GM21529 (cell line): ENCODE measurements around the gene PIK3CD.
"Not testable (repeated sequence)": the region's sequence is repeated elsewhere in the genome, so short reads cannot be mapped to it uniquely, and the experiment has no call there.

Source experiments
- ATAC-seq: cut with Tn5 transposase; IDR thresholded peaks from one replicate; pipeline ENCODE4 v1.9.1; 2021; ENCODE audit not compliant: unreplicated experiment

The PIK3CD gene

DNA sequence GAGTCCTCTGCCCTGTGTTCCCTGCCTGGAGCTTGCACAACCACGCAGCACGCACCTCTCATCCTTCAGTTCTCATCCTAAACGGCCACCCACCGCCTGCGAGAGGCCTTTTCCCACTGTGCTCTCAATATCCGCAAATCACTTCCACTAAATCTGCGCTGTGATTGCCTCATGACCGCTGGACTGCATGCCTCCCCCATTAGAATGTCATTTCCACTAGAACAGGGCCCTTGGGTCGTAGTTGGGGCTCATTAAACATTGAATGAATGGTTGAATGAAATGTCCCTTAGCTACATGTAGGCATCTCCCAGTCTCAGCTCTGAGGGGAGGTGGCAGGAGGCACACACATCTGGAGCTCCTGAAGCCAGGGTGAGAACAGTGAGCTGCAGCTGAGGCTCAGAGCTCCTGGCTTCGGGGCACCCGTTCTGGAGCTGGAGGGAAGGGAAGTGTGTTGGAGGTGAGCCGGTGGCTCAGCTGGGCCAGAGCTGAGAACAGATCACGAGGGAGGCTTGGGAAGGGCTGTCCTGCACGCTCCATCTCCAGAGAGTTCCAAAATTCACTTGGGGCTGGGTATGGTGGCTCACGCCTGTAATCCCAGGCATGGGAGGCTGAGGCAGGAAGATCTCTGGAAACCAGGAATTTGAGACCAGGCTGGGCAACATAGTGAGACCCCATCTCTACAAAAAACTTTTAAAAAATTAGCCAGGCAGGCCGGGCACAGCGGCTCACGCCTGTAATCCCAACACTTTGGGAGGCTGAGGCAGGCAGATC is 32.4 kb upstream of the PIK3CD start:
- ATAC-seq, result no peak

DNA sequence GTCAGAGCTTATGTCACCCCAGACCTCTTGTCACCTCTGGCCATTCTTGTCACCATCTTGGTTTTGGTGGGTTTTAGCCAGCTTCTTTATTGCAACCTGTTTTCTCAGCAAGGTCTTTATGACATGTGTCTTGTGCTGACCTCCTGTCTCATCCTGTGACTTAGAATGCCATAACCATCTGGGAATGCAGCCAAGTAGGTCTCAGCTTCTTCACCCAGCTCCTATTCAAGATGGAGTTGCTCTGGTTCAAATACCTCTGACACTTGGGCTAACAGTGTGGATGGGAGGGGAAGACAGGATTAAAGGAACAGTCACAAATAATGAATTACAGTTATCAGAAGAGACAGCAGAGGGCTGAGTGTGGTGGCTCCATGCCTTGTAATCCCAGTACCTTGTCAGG is 30.5 kb upstream of the PIK3CD start:
- no peak for ATAC-seq

DNA sequence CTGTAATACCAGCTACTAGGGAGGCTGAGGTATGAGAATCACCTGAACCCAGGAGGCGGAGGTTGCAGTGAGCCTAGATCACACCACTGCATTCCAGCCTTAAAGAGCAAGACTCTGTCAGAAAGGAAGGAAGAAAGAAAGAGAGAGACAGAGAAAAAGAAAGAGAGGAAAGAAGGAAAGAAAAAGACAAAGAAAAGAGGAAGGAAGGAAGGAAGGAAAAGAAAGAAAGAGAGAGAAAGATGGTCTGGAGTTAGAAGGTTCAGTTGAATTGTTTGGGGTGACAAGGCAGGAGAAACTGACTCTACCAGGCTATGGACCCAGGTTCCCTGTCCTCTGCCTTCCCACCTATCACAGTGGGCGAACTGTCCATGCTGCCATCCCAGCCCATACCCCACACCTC is 27.4 kb upstream of the PIK3CD start:
- no peak for ATAC-seq

DNA sequence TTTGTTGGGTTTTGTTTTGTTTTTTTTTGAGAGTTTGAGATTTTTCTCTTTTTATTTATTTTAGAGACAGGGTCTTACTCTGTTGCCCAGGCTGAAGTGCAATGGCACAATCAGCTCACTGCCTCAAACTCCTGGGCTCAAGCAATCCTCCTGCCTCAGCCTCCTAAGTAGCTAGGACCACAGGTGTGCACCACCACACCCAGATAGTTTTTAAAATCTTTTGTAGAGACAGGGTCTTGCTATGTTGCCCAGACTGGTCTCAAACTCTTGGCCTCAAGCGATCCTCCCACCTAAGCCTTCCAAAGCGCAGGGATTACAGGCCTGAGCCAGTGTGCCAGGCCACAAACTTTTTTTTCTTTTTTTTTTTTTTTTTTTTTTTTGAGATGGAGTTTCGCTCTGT is 26.5 kb upstream of the PIK3CD start:
- not testable (repeated sequence) for ATAC-seq

DNA sequence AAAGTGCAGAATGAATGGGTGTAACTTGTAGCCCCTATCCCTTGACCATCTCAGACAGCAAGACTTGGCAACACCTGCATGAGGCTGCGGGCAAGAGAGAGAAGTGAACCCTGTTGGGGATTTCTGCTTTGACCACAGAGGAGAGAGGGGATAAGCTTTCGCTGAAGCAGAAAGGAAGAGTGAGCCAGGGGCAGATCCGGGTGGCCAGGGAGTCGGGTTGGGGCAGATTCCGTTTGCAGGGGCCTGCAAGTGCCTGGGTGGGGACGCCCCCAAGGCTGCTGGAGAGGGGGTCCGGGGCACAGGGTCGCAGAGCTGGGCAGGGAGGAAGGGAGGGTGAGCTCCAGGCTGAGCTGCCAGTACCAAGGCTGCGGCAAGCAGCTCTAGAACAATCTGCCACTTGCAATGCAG is 25.3 kb upstream of the PIK3CD start:
- ATAC-seq, result peak; percentile 42

DNA sequence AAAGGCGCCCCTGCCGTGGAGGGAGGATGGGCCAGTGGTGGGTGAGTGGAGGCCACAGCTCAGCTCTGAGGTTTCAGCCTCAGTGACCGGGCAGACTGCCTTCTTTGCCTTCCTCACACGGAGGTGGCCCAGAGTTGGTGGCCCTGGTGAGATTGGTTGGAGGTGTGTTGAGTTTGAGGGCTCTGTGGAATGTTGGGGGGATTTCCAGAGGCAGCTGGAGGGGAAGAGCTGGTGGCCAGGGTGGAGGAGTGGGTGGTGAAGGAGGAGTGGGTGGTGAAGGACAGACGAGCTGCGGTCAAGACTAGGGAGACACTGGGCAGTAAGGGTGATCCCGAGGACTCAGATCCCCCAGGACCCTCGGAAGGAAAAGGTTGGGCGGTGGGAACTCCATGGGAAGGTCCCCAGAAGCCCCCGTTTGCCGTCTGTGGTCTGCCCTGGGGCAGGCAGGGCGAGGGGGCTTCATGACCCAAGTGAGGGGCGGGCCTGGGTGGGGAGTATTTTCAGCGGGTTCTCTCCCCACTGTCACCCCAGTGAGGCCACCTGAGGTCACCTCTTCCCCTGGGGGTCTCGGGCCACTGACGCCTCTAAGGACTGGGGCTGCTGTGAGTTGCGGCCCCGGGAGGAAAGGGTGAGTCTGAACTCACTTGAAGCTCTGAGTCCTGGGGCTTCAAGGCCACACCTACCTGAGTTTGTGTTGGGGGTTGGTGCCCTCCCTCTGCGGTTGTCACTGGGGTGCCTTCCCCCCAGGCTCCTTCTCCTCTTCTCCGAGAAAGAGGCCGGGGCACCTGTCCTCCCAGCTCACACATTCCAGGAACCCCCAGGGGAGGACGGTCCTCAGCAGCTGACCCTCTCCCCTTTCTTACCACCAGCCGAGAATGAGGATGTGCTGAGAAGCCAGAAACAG is 22.7 kb upstream of the PIK3CD start:
- ATAC-seq, result no peak

DNA sequence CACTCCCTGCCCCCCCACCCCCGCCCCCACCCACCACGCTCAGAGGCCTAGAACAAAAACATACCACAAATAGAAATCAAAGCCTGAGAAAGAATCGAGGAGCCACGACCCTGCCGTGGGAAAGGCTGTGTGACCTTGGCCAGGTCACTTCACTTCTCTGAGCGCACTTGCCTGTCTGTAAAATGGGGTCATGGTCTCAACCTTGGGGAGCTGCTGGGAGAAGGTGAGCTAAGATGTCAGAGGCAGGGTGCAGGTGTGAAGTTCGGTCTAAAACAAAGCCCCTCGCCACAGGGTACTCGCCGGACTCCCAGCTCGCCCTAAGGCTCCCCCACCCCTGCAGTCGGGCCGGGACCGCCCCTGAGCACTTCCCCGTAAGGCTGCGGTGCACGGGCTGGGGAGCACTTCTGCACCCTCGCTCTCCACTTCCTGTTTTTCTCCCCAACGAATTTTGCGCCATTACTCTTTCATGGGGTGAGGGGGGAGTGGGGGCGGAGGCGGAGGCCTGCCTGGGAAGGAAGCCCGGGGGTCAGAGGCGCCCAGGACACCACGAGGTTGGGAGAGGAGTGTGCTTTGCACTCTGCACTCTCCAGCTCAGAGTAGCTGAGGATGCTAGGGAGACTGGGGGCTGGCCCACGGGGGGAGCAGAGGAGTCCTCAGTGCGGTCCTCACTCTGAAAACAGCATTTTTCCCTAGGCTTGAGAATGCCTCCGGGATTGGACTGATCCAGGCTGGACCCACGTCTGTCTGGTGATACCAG is 21.9 kb upstream of the PIK3CD start:
- ATAC-seq, result no peak

DNA sequence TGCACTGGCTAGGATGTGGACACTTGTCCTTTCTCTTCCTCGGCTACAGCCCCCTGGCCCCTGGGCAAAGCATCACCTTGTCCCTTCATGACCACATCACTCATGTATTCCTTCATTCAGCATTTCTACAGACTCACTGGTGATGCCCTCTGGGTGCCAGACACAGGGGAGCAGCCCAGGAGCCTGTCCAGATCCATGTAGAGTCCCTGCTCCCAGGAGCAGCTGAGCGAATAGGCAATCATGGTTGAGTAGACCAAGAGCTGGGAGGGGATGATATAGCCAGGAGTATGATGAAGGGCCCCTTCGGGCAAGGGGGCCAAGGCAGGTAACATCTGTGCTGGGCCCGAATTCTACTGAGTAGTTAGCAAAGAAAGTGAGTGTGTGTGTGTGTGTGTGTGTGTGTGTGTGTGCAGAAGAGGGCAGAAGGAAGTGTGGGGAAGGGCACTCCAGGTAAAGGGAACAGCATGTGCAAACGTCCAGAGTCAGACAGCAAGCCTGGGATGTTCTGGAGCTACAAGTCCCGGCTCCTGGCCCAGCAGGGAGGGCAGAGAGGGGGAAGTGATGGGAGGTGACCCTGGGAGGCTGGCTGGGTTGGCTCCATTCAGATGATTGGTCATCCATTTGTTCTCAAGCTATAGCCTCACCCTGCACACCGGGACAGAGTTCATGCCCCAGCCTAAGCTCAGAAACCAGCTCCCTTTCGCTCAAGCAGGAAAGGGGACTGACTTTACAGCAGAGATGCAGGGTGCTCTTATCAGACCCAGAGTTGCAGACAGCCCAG is 21.0 kb upstream of the PIK3CD start:
- ATAC-seq, result no peak

DNA sequence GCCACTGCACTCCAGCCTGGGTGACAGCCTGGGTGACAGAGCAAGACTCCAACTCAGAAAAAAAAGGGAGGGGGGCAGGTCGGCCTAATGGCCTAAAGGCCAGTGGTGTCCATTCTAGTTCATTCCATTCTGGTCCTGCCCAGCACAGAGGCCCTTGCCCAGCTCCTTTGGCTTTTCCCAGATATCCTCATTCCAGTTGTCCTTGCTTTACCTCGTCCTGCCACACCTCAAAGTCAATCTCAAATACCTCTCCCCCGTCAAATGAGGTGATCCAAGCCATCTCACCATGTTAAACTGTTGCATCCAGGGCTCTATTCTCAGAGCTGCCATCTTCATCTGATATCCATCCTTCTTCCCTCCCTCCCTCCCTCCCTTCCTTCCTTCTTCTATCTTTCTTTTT is 19.9 kb upstream of the PIK3CD start:
- ATAC-seq, result no peak

DNA sequence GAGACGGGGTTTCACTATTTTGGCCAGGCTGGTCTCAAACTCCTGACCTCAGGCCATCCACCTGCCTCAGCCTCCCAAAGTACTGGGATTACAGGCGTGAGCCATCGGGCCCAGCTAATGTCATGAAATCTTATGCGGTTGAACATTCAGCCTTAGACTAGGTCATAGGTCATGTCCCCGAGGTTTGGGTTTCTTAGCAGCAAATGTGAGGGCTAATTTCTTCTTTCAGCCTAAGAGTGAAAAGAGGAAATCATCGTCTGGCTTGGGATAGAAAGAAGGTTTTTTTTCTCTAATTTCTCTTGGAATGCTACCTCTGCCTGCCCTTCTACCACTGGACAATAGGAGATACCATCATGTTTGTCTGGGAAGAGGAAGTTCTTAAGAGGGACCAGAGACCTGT is 18.0 kb upstream of the PIK3CD start:
- no peak for ATAC-seq

DNA sequence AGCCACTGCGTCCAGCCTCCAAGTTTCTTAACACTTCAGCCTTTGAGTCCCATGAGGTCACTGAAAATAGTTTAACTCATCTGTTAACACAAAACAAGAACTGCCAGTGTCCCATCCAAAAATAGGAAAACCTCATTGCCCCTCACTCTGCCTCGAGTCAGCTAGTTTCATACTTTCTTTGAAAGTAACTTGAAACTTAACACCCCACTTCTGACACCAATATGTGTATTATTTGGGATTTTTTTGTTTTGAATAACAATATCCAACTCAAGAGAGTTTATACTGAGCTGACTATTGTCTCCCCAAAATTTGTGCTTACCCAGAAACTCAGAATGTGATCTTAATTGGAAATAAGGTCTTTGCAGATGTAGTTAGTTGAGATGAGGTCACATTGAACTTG is 16.9 kb upstream of the PIK3CD start:
- ATAC-seq, result no peak

DNA sequence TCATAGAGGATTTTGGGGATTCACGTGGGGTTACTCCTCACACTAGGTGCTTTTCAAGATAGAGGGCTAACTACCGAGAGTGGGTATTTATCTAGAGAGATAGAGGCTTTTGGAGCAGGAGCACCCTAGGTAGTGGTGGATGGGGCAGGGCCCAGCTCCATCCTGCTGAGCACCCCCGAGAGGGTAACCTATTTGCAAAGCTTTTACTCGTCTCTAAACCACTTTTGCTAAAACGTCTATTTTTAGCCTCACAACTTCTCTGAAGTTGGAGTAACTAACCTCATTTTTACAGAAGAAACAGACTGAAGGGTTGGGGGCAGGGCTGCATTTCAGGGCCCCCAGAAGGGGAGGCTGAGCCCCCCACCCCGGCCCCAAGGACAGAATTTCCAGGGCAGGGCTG is 12.3 kb upstream of the PIK3CD start:
- no peak for ATAC-seq

DNA sequence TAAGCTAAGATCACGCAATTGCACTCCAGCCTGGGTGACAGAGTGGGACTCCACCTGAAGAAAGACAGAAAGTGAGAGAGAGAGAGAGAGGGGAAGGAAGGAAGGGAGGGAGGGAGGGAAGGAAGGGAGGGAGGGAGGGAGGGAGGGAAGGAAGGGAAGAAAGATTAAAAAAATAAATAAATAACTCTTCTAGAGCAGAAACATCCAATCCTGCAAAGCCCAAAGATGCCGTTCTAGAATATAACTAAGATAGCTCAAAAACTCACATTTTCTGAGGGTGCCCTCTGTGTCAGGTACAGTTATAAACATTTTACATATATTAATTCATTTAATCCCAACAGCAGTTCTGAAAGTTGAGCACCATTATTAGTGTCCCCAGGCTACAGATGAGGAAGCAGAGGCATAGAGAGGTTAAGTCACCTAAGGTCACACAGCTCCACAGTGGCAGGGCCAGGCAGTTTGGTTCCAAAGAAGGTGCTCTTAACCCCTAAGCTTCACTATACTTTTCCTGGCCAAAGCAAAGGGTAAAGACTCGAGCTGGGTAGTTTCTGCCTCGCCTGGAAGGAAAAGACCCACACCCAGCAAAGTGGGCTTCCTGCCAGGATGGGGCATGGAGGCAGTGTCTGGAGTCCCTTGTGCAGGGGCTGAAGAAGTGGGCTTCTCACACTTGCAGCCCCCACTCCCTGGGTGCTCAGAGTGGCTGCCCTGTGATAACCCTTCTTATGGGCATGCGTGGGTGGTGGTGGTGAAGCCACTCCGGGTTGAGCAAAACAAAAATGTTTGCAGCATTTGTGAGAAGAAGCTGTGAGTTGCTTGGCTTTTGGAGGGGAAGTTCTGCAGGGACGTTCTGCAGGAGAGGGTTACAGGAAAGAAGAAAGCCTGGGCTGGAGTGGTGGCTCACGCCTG is 7.9 kb upstream of the PIK3CD start:
- no peak for ATAC-seq

DNA sequence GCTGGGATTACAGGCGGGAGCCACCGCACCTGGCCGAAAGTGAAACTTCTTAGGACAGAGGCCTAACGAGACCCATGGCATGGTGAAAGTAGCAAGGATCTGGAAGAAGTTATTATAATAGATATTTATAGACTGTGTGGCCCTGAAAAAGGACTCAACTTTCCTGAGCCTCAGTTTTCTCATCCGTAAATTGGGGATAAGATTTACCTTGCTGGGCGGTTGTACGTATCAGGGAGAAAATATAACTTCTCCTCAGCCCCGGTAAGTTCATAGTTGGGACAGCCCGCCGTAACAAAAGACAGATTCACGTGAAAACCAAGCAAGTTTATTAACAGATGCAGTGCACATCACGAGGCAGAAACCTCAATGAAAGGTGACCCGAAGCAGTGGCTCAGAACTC is 5.5 kb upstream of the PIK3CD start:
- no peak for ATAC-seq

DNA sequence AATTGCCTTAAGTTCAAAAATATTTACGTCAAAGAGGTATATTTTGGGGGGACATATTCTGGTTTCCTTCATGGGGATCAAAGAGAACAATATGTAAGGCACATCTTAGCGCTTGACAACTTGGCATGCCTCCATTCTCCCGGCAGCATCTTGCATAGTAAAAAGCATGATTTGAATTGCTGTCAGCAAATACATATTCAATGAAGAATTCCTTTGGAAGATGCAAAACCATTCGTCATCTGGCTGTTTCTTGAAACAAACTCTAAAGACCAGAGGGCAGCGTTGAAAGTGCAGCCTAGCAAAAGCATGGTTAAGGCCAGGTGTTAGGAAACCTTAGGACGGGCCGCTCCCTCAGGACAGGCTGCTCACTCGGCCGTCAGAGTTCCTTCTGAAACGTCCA is 3.4 kb upstream of the PIK3CD start:
- ATAC-seq, result no peak

DNA sequence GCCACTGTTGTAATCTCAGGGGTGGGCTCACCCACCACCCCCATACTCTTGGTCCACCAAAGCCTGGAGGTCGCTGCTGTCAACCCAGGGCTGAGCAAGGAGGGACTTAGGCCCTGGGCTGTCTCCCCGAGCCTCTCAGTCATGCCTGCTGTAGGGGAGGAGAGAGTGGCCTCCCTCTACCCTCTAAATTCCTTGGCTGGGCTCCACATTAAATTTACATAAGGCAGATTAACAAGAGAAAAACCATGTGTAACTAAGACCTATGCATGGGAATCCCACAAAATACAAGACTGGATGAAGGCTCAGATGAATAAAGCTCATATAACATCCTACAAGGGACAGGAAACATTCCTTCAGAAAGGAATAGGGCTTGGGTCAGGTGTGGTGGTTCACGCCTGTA is 1.8 kb upstream of the PIK3CD start:
- no peak for ATAC-seq

DNA sequence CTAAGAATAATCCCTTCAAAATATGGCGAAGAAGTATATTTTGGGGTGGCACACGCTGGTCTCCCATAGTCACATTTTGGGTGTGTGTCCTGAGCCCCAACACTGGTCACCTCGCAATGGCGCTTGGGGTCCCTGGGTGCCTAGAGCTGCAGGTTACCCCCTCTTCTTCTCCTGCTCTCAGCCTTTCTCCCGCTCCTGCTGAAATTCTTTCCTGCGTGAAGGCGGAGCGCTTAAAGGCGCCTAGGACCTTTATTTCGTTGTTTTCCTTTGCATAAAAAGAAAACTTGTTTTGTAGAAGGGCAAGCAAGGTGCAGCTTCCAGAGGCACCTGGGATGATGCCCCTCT is 339 bp upstream of the PIK3CD start:
- ATAC-seq, result no peak

DNA sequence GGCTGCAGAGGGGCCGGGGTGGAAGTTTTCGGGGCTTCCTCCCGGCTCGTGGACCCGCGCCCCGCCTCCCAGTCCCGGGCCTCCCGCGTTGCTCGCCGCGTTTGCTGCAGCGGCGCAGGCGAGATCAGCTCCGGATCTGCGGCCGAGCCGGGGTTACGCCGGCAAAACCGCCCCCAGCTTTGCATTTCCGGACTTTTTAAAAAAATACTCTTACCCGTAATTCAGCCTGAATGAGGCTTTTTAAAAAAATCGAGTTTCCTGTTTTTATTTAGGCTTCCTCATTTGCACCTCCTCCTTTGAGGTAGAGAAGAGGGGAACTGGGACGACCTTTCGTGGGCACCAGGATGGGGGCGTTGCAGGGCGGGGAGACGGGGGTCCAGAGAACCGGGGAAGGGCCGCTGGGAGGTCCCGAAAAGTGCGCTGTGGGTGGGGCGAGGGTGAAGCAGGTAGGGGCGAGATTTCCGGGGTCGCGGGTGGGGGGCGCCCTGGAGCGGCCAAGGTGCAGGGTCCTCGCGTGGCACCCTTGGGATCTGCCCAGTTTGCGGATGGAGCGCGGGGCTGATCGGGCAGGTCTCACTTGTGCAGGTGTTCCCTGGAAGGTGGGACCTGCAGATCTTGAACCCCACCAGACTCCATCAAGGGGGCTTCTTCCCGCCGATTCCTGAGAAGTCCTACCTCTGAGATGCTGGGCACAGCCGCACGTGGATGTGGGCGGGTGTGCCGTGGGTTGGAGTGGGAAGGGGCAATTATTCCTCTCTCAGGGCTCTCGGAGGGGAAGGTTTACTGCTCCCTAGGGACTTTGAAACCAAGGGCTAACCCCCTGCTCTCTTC is 1.1 kb downstream of the PIK3CD start:
- no peak for ATAC-seq

DNA sequence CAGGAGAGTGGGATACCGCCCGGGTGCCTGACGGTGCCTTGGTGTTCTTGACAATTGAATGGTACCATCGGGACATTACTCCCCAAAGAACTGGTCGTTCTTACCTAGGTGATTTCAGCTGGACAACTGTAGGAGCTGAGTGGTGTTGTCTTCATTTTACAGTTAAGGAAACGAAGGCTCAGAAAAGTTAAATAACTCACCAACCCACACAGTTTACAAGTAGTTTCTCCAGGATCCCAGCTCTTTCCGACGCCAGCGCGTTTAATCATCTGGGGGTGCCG is 1.6 kb downstream of the PIK3CD start:
- no peak for ATAC-seq
